HG03521 (cell line): ENCODE measurements around the gene JAKMIP1.

Experiments
- ATAC-seq: cut with Tn5 transposase; IDR thresholded peaks from one replicate; pipeline ENCODE4 v1.9.1; 2021; ENCODE audit warnings: mild to moderate bottlenecking, moderate library complexity; ENCODE audit not compliant: unreplicated experiment

The JAKMIP1 gene

DNA sequence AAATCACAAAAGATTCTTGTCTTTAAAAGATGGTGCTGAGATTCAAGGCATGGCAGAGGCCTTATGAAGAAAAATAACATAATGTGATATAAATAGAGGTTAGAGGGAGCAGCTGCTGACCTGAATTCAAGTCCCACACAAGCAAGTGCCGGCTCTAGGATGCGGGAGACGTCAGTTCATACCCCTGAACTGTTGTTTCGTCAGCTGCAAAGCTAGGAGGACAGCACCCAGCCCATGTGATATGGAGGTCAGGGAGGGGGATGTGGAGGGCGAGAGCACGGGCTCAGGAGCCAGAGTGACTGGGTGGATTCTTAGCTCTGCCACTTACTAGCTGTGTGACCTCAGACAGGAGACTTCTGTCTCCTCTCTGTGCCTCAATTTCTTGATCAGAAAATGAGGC, 77.9 kb downstream of the JAKMIP1 start:
- no peak for ATAC-seq

- ATAC-seq: no peak
Observed at GRCh38 chr4:6121941-6122340, 78.4 kb downstream of the JAKMIP1 start.

- no peak for ATAC-seq
Observed at GRCh38 chr4:6121276-6121850, 79.0 kb downstream of the JAKMIP1 start.

- no peak for ATAC-seq
Observed at GRCh38 chr4:6120361-6120760, 80.0 kb downstream of the JAKMIP1 start.

DNA sequence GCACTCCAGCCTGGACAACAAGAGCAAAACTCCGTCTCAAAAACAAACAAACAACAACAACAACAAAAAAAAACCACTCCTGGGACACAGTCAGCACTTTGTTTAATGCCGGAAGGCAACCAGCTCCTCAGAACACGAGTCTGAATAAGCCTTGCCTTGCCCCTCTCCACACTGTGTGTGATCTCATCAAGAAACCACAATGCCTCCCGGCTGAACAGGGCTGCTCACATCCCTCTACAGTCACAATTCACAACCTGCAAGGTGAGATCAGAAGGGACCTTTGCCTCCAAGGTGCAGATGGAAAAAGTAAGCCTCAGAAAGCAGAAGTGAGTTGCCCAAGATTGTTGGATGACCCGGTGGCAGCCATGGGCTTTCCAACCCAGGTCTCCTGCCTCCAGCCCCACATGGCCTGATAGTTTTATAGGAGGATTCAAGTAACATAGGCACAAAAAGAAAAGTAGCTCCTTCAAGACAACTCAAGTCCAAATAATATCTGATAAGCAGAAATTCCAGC, 80.8 kb downstream of the JAKMIP1 start:
- ATAC-seq: no peak

GRCh38 chr4:6118201-6118600, 82.1 kb downstream of the JAKMIP1 start:
- no peak for ATAC-seq

GRCh38 chr4:6116696-6117285, 83.6 kb downstream of the JAKMIP1 start:
- no peak for ATAC-seq

- no peak for ATAC-seq
Observed at GRCh38 chr4:6115746-6116586, 84.4 kb downstream of the JAKMIP1 start.

GRCh38 chr4:6115342-6115741, 85.0 kb downstream of the JAKMIP1 start:
- no peak for ATAC-seq

- no peak for ATAC-seq
Observed at GRCh38 chr4:6114601-6115000, 85.7 kb downstream of the JAKMIP1 start.

DNA sequence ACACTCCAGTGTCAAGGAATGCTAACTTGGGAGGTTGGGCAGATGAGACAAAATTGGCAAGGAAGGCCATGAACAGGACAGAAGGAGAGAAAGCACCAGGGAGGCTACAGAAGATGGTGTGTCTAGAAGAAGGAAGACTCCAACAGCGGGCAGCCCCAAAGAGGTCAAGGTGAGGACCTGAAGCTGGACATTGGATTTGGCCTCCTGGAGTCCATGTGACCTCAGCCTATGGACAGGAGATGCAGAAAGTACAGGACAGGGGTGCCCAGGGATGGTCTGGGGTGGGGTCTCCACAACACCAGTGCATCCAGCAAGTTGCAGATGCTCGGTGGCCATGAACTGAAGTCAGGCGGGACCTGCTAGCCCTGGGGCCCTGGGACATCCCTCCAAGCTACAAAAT, 86.2 kb downstream of the JAKMIP1 start:
- no peak for ATAC-seq

GRCh38 chr4:6113641-6114040, 86.7 kb downstream of the JAKMIP1 start:
- ATAC-seq: no peak

DNA sequence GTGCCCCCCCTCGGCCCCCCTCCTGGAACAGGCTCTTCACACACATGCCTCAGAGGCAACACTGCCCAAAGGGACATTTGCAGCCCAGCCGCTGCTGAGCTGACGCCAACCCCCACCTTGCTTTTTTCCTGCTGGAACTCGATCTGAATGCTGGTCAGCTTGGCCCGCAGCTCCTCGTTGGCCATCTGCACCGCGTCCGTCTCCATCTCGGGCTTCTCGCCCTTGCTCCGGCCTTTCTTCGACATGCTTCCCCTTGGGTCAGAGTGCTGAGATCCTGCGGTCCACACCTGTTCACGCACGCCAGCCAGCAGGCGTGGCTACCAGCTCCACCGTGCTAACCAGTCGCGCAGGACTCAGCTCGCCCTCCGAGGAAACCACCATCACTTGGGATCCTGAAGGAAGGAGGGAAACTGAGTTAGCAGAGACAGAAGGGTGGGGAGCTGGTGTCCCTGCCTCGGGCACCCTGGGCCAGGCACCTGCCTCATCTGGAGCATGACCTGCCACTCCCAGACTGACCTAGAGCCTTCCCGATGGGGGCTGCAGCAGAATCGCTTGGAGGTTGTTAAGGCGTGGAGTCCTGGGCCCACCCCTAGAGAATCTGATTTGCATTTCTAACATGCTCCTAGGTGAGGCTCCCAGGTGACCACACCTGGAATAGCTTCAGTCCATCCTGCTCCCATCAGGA, 87.6 kb downstream of the JAKMIP1 start:
- ATAC-seq: no peak

DNA sequence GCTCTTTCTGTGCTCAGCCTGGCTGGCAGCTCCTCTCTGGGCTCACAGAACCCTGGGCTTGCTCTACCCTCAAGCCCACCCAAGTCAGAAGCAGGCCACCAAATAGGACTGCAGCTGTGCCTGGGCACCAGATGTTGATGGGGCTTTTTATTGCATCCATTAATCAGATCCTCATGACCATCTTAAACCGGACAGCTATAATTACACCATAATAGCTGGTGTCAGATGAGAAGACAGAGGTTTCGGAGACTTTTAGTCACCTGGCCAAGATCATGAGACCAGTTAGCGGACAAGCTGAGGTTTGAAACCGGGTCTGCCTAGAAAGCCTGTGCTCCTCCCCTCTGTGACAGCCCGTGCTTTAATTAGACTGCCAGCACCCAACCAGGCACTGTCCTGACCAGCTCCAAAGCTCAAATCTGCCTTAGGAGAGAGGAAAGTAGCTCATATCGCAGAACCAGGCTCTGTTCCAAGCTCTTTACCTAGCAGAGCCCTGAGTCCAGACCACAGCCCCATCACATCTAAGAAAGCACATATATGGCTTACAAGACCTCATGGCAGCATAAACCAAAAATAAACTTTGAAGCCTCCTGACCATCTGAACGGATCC, 88.9 kb downstream of the JAKMIP1 start:
- no peak for ATAC-seq

DNA sequence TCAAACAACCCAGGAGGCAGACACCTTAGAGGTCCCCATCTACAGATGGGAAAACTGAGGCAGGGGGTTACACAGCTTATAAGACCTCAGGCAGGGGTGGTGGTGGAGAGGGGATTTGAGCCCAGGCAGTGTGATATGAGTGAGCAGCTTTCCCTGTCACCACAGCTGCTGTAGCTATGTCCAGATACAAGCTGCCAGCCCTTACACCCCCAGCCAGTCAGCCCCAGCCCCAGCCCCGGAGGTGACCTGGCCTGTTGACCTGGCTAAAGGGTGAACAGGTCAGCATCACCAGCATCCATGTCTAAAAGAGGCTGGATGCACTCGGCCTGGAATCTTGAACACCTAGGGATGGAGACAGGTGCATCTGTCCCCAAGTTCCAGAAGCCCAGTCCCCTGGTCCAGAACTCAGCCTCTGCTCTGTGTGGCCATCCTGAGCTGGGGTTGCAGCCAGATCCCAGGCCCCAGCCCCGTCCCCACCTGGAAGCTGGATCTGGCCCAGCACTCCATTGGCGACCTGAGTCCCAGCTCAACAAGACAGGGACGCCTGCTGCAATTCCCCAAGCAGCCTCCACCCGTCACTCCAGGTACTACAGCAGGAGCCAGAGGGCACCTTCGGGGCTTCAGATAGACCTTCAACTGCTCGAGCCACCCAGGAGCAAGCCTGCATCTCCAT, 89.5 kb downstream of the JAKMIP1 start:
- ATAC-seq: no peak

GRCh38 chr4:6109842-6110560, 90.3 kb downstream of the JAKMIP1 start:
- no peak for ATAC-seq

DNA sequence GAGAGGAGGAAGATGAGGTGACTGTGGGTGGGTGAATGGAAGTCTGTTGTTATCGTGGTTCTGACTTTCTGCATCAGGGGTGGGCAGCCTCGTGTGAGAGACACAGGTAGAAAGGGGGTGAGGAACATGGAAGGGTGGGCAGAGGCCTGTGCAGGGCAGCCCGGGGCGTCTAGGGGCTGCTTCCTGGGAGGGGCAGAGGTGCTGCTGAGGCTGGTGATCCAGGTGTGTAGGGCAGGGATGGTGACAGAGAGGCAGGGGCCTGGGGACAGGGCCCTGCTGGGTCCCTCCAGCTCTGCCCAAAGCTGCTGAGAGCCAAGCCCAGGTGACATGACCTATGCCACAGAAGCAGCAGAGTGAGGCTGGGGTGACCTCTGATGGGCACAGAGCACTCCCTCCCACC, 92.5 kb downstream of the JAKMIP1 start:
- no peak for ATAC-seq

DNA sequence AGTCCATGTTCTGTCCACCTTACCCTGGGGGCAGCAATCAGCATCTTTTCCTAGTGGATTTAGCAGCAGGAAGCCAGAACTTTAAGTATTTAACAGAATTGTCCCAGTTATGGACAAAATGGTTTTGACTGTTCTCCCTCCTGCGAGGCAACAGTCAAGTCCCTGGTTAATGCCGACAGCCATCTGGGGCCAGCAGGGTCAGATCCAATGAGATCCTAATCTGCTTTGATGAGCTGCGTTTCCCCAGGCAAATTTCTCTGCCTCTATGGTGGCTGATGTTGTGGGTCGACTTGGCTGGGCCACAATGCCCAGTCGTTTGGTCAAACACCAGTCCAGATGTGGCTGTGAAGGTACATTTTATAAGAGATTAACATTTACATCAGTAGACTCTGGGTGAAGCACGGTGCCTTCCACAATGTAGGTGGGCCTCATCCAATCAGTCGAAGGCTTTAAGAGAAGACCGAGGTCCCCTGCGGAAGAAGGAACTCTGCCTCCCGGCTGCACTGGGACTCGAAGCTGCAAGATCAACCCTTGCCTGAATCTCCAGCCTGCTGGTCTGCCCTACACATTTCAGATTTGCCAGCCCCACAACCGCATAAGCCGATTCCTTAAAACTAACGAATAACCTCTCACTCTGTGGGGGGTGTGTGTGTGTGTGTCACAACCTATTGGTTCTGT, 93.1 kb downstream of the JAKMIP1 start:
- ATAC-seq: no peak

DNA sequence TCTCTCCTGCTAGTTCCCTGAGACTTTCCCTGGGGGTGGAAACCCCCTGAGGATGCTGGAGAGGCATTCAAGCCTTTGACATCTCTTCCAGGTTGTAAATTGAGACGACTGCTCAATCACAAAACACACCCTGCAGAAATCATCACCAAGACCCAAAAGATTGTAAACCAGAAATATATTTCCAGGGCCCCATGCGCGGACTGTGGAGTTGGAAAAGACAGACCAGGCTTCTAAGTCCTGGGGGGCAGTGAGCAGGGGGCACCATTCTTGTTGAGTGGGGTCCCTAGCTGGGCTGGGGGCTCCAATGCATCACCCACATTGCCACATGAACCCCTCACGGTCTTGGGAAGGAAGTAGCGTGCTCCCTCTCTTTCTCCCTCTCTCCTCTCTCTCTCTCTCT, 94.2 kb downstream of the JAKMIP1 start:
- no peak for ATAC-seq
